Measurements from ENCODE around the gene AKTIP.

DNA sequence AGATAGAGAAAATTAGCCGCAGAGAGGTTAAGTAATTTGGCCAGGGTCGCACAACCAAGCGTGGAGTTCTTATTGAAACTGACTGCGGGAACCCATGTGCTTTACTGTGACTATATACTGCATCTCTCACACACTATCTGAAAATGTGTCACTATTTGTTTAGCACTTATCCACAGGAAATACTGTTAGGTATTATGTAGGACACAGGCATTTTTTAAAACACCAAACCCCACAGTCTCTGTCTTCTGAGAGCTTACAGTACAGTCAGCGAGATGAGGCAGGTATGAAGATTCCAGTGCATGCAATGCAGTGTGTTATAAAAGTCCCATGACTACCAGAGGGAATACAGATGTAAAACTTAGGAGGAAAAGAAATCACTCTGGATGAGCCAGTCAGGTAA, 57.5 kb downstream of the AKTIP start:
- TF ChIP-seq CTCF (IDR thresholded peaks at IDR 0.05) (no peak), POLR2A (IDR thresholded peaks at IDR 0.05) (no peak)
